GM21825 (cell line): ENCODE measurements around the gene TLR3.

Experiments used
- ATAC-seq: cut with Tn5 transposase; IDR thresholded peaks from one replicate; pipeline ENCODE4 v1.9.1; 2021; ENCODE audit warnings: mild to moderate bottlenecking, moderate library complexity; ENCODE audit not compliant: unreplicated experiment

TLR3 gene

DNA sequence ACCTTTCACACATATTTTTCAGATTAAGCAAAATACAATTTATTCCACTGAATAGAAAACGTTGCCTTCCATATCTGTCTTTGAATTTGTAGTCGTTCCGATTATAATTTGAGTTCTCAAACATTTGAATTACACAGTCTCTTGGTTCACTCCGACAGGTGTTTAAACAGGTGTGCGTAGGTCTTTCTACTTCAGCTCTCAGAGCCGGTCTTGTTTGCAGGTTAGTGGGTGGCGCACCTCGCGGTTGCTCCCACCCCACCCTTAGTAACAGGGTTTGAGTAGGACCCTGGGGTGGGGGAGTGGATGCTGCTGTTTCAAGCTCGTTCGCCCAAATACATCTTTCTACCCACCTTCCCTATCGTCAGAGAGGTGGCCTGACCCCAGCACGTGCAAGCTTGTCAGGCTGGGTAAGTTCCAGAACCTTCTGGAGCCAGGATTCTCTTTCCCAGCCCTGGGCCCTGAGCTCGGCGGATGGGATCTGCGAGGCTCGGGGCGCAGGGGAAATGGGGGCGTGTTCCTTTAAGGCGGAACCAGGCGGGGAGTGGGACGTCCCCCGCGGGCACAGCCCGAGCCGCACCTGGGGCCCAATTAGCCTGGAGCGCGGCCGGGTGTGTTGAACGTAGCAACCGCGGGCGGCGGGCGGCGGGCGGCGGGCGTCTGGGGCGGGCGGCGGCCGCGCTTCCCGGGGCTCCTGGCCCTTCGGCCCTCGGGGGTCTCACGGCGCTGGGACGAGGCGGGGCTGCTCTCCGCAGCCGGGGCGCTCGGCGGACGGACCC, 35.3 kb downstream of the TLR3 start, which contains the start of gene FAM149A:
TSS of gene FAM149A (plus strand) at position 591 of the 776 bp plus-strand sequence.
- peak; percentile 78 for ATAC-seq

DNA sequence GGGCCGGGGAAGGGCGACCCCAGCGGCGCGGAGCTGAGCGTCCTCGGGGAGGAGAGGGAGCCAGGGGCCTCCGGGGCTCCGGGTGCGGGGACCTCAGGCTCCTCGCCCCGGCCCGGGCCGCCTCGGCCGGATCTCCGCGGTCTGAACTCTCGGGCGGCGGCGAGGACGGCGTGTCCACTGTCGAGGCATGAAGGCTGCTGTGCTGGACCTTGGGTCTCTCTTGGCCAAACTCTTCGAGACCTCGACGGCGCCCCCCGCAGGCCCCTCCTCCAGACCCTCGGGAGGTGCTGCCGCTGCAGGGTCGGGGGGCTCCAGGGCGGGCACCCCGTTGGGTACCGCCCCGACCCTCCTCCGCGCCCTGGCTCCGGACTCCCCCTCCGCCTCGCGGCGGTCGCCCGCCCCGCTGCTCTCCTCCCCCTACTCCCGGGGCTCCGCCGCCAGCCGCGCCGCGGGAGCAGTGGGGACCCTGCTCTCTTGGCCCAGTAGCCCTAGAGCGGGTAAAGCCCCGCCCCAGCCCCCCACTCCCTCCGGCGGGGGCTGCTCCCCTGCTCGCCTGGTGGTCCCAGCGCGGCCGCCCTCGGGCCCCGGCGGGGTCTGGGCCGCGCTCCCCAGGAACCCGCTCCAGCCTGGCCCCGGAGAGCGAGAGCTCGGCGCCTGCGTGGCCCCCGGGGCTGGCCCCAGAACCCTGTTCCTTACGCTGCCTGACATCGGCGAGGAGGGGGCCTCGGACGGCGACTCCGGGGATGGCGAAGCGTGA, 36.1 kb downstream of the TLR3 start:
- peak; percentile 12 for ATAC-seq

DNA sequence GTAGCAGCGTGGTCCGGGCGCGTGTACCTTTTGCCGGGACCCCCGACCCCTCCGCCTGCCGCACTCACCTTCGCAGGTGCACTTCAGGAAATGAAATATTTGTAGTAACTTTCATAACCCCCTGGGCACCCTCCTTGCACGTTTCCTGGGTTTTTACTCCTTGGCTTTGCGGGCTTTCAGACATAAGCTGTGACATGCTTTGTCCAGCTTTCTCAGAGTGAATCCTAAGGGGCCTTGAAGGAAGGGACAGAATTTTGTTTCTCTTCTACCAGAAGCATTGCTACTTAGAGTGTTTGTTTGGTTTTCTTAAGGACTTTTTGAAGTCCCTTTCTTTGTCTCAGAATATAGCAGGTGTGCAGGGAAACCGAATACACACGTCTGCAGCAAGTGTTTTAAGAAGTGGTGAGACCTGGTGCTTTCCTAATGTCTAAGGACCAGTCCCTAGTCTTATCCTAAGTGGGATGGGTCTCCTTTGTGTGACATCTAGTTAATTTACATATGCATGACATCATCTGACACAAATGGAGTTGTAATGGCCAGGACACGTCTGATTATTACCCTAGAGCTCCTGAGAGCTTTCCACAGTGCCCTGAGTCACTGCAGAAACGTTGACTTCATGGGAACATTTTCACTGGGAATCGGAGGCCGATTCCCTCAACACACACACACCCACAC, 36.8 kb downstream of the TLR3 start:
- no peak for ATAC-seq

DNA sequence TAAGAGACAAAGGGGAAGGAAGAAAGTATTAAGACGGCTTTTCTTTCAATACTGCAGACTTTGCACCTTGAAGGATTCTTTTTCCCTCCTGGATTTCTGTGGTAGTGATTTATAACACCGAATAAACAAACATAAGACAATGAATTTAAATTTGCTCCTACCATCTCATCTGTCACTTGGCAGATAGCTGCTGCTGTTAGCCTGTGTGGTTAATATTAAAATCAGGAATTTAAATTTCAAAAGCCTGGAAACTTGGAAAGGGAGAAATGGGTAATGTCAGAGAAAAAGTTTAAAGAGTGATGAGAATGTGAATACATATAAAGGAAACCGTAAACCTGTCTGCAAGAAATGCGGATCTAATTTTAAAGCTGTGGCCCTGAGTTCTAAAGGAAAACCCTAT, 39.0 kb downstream of the TLR3 start:
- ATAC-seq = no peak

DNA sequence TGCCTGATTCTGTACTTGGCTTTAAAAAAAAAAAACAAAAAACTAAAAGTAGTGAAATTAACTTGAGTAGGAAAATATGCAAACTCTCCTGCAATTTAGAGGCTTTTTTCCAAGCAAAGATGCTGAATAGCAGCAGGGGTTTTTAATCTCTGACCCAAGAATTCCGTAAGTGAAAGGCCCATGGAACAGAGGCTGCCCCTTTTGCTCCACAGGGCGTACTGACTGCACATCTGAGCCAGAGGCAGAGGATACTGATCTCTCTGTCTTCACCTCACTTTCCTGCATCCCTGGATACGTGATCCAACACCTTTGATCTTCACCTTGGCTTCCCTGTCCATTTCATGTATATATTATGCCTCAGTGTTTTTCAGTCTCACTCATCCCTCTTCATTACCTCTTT, 39.4 kb downstream of the TLR3 start:
- ATAC-seq = no peak

DNA sequence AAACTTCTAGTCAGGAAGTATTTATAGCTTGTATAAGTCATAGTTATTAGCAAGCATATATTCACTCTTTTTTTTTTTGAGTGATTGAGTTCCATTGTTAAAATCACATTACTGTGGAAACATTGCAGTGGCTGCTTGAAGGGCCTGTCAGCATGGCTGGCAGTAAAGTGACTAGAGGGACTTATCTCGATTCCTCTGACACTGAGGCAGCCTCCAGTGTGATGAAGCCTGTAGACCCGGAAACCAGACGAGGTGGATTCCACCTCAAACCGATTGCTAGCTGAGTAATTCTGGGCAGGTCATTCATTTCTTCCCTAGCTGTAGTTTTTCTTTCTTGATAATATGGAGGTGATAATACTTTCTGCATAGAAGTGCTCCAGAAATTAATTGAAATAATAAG, 40.3 kb downstream of the TLR3 start:
- no peak for ATAC-seq

DNA sequence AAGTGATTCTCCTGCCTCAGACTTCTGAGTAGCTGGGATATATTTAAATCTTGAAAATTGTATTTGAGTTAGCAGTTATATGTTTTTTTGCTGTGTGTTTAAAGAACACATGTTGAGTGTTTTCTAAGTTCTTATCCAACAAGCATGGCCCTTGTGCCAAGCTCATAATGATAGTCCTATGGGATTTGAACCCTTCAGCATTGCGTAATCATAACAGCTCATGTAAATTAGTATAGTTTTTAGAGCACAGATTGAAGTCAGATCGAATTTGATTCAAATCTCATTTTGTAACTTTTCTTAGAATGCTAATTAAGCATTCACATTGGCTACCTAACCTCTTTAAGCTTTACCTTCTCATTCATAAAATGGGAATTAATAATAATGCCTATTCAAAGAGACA, 47.7 kb downstream of the TLR3 start:
- no peak for ATAC-seq

DNA sequence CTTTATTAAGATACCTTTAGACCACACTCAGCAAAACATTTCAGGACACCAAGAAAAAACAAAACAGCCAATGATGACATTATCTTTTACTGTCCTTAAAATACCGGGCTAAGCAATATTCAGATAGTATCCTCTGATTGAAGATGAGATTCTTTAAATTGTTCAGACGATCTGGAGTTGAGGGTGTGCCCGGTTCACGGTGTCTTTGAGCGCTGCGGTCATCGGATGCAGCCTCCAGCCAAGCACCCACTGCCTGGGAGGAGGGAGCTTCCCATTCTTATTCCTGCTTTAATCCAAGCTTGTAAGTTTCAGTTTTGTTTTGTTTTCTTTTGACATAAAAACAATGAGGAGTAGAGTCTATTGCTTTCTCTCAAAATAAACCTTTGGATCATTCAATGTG, 49.6 kb downstream of the TLR3 start:
- ATAC-seq = no peak

DNA sequence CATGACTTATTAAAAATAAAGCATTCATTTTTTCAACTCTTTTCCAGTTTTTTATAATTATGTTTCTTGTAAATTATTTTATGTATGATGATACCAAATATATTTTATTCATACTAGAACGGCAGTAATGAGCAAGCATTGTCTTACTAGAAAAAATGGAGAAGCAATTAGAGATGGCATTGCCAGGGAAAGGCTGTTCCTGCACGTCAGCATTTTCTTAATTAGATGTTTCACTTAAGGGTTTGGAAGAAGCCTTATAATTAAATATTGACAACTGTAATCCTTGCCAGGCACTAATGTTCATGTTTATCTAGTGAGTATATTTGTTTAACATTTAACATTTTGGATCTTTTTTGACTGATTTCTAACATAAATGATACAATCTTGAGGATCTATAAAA, 52.1 kb downstream of the TLR3 start:
- no peak for ATAC-seq

DNA sequence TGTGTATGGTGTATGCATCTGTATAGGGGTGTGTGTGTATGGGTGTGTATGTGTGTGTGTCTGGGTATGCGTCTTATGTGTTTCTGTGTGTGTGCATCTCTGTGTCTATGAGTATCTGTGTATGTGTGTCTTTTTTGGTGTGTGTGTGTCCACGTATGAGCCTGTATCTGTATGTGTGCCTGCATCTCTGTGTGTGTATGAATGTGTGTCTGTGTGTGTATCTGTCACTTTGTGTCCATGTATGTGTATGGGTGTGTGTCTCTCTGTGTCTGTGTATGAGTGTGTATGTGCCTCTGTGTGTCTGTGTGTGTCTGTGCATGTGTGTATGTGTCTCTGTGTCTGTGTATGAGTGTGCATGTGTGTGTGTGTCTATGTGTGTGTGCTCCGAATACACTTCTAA, 59.9 kb downstream of the TLR3 start:
- no peak for ATAC-seq

DNA sequence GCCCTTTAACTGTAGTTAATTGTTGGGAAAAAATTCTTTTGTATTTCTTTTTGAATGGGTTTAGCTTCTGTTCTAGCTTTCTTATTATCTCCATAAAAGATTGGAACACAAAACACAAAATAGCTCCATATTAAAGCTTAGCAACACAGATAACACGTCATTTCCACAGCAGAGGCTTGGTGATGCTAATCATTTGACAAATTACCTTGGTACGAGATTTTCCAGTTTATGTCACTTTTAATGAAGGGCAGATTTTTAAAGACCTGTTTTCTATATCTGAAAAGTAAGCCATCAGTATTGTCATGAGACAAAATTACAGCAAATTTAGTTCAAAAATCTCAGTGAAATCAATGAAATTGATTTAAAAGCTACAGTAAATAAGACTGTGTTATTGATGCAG, 63.0 kb downstream of the TLR3 start:
- no peak for ATAC-seq

DNA sequence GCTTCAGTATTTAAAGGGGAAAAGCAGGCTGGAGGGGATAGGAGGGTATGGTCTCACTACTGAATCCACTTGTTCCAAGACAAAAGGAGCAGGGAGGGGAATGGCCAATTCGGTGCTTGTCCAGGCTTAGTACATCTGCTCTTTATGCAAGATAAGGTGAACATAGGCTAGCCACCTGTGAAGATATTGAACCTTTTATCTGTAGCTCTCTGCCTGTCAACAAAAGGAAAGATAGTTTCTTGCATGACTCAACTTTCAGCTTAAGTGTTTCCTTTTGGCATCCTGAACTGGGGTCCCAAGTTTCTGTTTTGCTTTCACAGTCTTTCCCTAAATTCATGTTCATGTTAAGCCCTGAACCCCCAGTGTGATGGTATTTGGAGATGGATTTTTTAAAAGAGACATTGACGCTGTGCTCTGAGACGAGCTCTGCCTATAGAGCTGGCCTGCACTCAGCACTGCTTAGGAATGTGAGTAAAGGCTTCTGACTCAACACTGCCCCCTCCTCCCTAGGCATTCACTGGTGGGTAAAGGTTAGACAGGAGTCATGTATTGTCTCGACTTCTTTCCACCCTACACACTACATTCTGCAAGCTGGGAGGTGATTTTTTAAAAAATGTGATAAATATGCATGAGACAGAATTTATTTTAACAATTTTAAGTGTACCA, 63.8 kb downstream of the TLR3 start:
- no peak for ATAC-seq

DNA sequence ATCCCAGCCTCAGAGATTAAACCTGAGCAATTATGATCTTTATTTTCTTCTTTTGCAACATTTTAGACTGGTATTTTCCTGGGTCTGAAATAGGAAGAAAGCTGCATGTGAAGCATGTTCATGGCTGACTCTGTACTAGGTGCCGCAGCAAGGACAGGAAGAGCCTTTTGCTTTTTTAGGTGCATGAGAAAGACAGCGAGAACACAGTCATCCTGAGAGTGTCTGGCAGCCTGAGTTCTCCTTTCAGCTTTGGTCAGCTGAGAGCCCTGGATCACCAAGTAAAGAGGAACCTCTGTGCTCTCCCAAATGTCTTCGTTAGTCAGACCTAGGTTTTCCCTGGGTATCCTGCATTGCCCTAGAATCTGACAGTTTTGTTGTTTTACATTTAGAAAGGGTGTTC, 65.3 kb downstream of the TLR3 start:
- ATAC-seq = peak; percentile 99

DNA sequence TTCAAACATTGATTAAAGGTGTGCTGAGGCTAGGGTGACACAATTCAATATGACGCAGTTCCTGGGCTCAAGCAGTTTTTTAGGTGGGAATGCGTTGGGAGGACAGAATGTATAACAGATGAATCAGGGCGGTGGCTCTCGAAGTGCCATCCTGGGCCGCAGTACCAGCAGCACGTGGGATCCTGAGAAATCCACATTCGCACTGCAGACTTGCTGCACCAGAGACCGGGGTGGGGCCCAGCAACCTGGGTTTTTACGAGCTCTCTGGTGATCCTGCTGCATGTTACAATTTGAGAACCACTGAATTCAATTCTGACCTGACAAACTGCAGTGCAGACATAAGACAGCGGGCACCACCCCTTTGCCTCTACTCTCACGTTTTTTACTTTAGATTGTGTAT, 65.9 kb downstream of the TLR3 start:
- ATAC-seq = no peak

DNA sequence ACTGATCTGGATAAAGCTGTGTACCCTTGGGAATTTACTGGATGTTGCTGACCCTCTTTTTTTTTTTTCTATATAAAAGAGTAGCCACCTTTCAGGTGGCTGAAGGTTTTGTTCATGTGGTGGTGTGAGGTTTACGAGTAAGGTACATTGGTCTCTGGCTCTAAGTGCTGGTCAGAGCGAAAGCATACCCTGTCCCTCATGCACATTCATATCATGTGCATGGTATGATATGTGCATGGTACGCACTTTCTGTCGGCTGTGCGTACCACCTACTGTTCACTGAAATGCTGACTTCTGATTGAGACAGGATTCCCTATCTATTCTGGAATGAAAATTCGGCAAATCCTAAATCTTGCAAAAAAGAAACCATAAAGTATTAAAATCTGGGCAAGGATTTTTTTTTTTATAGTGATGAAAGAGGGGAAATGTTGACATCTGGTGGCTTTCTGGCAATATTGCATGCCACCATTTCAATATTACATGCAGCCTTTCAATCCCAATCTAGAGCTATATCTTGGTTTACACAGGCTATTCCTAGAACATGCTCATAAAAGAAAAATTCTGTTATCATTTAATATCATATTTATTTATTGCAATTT, 68.3 kb downstream of the TLR3 start:
- no peak for ATAC-seq
